ENCODE measurements around the gene RCSD1. TPM values are rescaled to one million over a fixed set of nuclear protein-coding genes. Genes with fewer than 3 reads are reported as not detected.

Gene RCSD1
- total and polyA plus RNA-seq, 7 donors = 3.9 to 34.2 (median 13.7) TPM

DNA sequence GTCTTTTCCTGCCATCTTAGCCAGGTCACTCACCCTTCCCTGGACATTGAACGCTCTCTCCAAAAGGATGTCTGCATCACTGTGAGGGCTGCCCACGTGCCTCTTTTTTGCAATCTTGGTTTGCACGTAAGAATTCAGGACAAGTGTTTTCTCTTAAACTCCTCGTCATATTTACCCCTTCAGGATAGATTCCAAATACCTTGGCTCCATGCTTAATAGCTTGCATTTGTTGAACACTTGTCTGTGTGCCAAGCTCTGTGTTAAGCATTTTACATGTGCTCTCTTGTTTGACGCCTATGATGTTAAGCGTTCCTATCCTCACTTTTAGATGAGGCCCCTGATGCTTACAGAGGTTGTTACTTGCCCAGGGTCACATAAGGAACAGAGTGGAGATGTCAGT, 29.8 kb downstream of the RCSD1 start:
- WGBS, 3 donors = 33 to 49% (median 41%) methylated on average over 6 of the region's 6 CpGs
- TF ChIP-seq, protein P1, sequence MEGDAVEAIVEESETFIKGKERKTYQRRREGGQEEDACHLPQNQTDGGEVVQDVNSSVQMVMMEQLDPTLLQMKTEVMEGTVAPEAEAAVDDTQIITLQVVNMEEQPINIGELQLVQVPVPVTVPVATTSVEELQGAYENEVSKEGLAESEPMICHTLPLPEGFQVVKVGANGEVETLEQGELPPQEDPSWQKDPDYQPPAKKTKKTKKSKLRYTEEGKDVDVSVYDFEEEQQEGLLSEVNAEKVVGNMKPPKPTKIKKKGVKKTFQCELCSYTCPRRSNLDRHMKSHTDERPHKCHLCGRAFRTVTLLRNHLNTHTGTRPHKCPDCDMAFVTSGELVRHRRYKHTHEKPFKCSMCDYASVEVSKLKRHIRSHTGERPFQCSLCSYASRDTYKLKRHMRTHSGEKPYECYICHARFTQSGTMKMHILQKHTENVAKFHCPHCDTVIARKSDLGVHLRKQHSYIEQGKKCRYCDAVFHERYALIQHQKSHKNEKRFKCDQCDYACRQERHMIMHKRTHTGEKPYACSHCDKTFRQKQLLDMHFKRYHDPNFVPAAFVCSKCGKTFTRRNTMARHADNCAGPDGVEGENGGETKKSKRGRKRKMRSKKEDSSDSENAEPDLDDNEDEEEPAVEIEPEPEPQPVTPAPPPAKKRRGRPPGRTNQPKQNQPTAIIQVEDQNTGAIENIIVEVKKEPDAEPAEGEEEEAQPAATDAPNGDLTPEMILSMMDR (IDR thresholded peaks at IDR 0.05) = no peak
- Histone ChIP-seq H3K27ac (peak overlapping the region; percentile 93), H3K27me3 (ENCODE audit: insufficient read depth in 3 of 3, low read length in 2 of 3) (no peaks in the 10 kb centered on the region), H3K36me3 (ENCODE audit: insufficient read depth in 1 of 2, low read depth in 1 of 2) (no peaks in the 10 kb centered on the region), H3K9me3 (no peaks in the 10 kb centered on the region), H3K4me1 (peaks cover 71% of the 10 kb centered on the region), H3K4me3 (no peak overlapping the region)
- DNase-seq (no peak), ATAC-seq (no peak)
- intact Hi-C loops (cut with DNase I) = no loop called here

DNA sequence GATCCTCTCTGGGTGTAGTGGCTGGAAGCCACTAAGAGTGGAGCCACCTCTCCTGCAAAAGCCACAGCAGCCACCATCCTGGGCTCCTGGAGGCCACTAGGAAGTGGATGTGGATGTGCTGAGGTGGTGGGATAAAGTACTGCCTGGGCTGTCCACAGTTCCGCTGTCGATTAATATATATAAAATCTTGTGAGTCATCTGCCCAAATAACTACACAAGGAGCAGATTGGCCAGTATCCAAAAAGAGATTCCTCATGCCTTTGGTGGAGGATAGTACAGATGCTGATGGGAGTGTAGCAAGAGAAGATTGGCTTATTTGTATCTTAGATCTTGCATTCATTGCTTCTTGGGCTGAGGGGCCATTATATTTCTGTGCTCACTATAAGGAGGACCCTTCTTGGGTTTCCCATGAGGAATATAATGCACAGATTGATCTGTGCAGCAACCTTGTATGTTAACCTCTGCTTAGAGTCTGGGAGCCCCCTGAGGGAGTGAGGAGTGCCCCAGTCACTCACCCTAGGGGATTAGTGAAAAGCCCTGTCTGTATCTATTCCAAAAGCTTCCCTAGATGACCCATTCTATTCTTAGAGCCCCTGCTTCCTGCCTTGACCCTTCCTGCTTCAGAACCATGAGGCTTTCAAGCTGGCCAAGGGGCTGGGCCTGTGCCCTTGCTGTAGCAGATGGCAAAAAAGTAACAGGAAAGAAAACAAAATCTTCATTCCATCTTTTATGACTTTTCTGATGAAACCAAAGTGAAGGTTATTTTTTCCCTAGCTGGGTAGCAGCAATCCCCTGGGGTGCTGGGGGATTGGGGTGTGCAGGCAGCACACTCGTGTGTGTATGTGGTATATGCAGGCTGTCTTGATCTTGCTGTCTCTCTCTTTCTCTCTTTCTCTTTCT, 31.7 kb downstream of the RCSD1 start:
- 14 to 24% (median 14%) methylated on average over 3 of the region's 3 CpGs for WGBS, 3 donors
- Histone ChIP-seq H3K4me1 (peaks cover 80% of the 10 kb centered on the region), H3K36me3 (ENCODE audit: insufficient read depth in 1 of 2, low read depth in 1 of 2) (no peaks in the 10 kb centered on the region), H3K27ac (peak overlapping the region; percentile 93), H3K4me3 (no peak overlapping the region), H3K27me3 (ENCODE audit: insufficient read depth in 3 of 3, low read length in 2 of 3) (no peaks in the 10 kb centered on the region), H3K9me3 (no peaks in the 10 kb centered on the region)
- no peak for DNase-seq
- TF ChIP-seq, protein P1 (IDR thresholded peaks at IDR 0.05) = no peak
- ATAC-seq = peak; percentile 9 to 54 (median 37)
- intact Hi-C loops (cut with DNase I) = loop anchor here in 1 of 2 donors (2.0 kb wide), 1 partner anchor 61 kb away; no protein-coding TSS in a partner anchor

DNA sequence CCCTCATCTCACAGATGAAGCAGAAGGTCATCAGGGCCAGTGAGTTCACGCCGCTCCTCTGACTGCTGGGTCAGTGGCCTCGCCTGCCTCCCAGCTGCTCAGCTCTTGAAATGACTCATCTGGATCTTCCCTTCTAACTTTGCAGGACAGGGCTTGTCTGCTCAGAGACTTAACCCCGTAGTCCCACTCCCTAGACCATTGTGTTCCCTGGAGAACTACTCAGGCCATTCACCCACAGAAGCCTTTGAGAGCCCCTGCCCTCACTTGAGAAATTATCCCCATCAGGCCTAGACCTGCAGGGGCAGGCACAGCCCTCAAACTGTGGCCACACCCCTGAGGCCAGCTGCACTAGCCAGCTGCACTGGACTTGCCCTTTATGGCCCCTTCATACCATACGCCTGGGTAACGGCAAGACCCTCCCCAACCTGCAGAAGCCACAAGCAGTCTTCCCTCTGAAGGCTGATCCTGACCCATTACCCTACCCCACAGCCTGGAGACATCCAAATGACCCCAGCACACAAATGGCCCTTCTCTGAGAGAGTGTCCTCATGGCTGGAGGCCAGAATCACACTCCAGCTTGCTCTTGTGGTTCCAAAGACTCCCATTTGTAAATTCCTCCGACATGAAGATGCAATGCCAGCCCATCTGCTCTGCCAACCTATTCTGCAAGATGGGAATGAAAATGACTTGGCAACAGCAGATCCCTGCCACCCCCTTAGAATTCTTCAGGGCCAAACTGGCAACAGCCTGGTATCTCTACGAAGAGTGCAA, 33.2 kb downstream of the RCSD1 start:
- TF ChIP-seq, protein P1 (IDR thresholded peaks at IDR 0.05) = no peak
- WGBS, 3 donors = 13 to 23% (median 14%) methylated on average over 8 of the region's 8 CpGs
- H3K4me1 ChIP-seq = peaks cover 90% of the 10 kb centered on the region
- intact Hi-C loops (cut with DNase I) = loop anchor here in 1 of 2 donors (2.0 kb wide), 1 partner anchor 62 kb away; no protein-coding TSS in a partner anchor
- H3K27ac ChIP-seq = peak overlapping the region; percentile 93
- no peaks in the 10 kb centered on the region for H3K36me3 ChIP-seq (ENCODE audit: insufficient read depth in 1 of 2, low read depth in 1 of 2)
- no peaks in the 10 kb centered on the region for H3K9me3 ChIP-seq
- DNase-seq = peak; percentile 51 to 79
- peak; percentile 81 to 87 (median 82) for ATAC-seq
- no peaks in the 10 kb centered on the region for H3K27me3 ChIP-seq (ENCODE audit: insufficient read depth in 3 of 3, low read length in 2 of 3)
- H3K4me3 ChIP-seq = no peak overlapping the region

DNA sequence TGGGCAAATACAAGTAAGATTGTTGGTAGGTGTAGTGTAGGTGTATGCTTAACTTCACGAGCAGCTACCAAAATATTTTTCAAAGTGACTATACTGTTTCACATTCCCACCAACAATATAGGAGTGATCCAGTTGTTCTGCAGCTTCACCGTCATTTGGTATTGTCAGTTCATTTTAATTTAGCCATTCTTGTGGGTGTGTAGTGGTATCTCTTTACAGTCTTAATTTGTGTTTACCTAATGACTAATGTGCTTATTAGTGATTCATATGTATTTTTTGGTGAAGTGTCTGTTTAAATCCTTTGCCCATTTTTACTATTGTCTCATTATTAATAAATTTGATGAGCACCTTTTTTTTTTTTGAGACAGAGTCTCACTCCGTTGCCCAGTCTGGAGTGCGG, 35.4 kb downstream of the RCSD1 start:
- Histone ChIP-seq H3K36me3 (ENCODE audit: insufficient read depth in 1 of 2, low read depth in 1 of 2) (no peaks in the 10 kb centered on the region), H3K27me3 (ENCODE audit: insufficient read depth in 3 of 3, low read length in 2 of 3) (no peaks in the 10 kb centered on the region)
- WGBS, 3 donors = 74 to 88% (median 77%) methylated on average over 4 of the region's 4 CpGs

More for the DNA sequence above, 35.4 kb downstream of the RCSD1 start:
- DNase-seq (no peak), ATAC-seq (no peak)
- Histone ChIP-seq H3K4me3 (no peak overlapping the region), H3K9me3 (no peaks in the 10 kb centered on the region), H3K27ac (peak overlapping the region; percentile 93), H3K4me1 (peaks cover 89% of the 10 kb centered on the region)
- intact Hi-C loops (cut with DNase I) = no loop called here
- TF ChIP-seq, protein P1 (IDR thresholded peaks at IDR 0.05) = no peak
